K562 (cell line): Measurements from ENCODE around the gene KRT76. TPM values are rescaled to one million over a fixed set of nuclear protein-coding genes. Genes with fewer than 3 reads are reported as not detected.

Source experiments
- ATAC-seq: fragments of 200-7000 bp; cut with Tn5 transposase; 3 replicates; pipeline ENCODE4 v1.9.1; 2020; ENCODE audit warnings: moderate library complexity
- BruUV-seq: library from RNA; stranded (reverse); fragments of 400-500 nt; replicated peaks from 2 replicates; lab custom pipeline; 2021; lab: Mats Ljungman, UMichigan
- CTCF ChIA-PET: fragments of 300-600 bp; formaldehyde crosslinking; extraction: SDS; loops from one replicate; lab custom pipeline; 2021; ENCODE audit warnings: low intra/inter-chr PET ratio; lab: Yijun Ruan, JAX
- POLR2A ChIA-PET: fragments of 300-600, 350-650 bp; sonication (Branson Sonifier 250); formaldehyde crosslinking; extraction: SDS; loops from one replicate; lab custom pipeline; 2021; ENCODE audit warnings: antibody characterized with exemption, inconsistent platforms; lab: Yijun Ruan, JAX
- DNase-seq, 4 experiments: peaks; one replicate each; pipeline versions ENCODE4 v3.0.0 to v3.0.0-alpha.2; 2011 to 2018; ENCODE audit warnings: low spot score in 3 of 4, mixed read lengths in 3 of 4; ENCODE audit errors: extremely low read depth in 1 of 4
- FAIRE-seq: peaks from 2 replicates; lab custom pipeline; 2011; peaks lifted over from hg19 to GRCh38; lab: Jason Lieb, UNC
- H2AFZ ChIP-seq: 2 replicates; pipeline ENCODE4 v1.6.0; 2011; ENCODE audit warnings: low read depth, low read length, control low read depth, inconsistent platforms
- H3K27ac ChIP-seq: fragments of 200-600 bp; 3 replicates; pipeline ENCODE4 v1.8.0; 2011; ENCODE audit warnings: low read depth, mild to moderate bottlenecking, control low read depth, inconsistent platforms, low read length, moderate library complexity, mixed read lengths; ENCODE audit errors: extremely low read depth
- H3K27me3 ChIP-seq, 2 experiments: fragments of 300-600 bp in 1 of 2; 2 replicates in 1 of 2; 3 replicates in 1 of 2; pipeline versions ENCODE4 v1.6.0 to v1.8.0; 2011; ENCODE audit warnings: inconsistent platforms in 2 of 2, low read length in 2 of 2, mild to moderate bottlenecking in 1 of 2, mixed read lengths in 1 of 2, moderate library complexity in 1 of 2; ENCODE audit not compliant: control insufficient read depth in 2 of 2, insufficient read depth in 2 of 2
- H3K36me3 ChIP-seq: fragments of 300-600 bp; 3 replicates; pipeline ENCODE4 v1.8.0; 2011; ENCODE audit warnings: mild to moderate bottlenecking, low read length, inconsistent platforms; ENCODE audit not compliant: control insufficient read depth, insufficient read depth
- H3K4me1 ChIP-seq, 2 experiments: fragments of 200-600 bp in 1 of 2; replicated peaks in 1 of 2; 2 replicates in 1 of 2; 3 replicates in 1 of 2; pipeline versions ENCODE4 v1.5.1 to v1.8.0; 2011; ENCODE audit warnings: inconsistent platforms in 2 of 2, low read length in 2 of 2, mild to moderate bottlenecking in 1 of 2, mixed read lengths in 1 of 2, moderate library complexity in 1 of 2; ENCODE audit not compliant: control insufficient read depth in 2 of 2, insufficient read depth in 2 of 2
- H3K4me2 ChIP-seq: 2 replicates; pipeline ENCODE4 v1.6.1; 2011; ENCODE audit warnings: low read length, control low read depth, inconsistent platforms, mixed read lengths; ENCODE audit not compliant: insufficient read depth
- H3K4me3 ChIP-seq: fragments of 200-600 bp; sonication (generic), shearing (Covaris generic); 2 replicates; pipeline ENCODE4 v1.5.1; 2016; ENCODE audit warnings: control low read depth, inconsistent platforms
- H3K79me2 ChIP-seq: fragments of 200-600 bp; 3 replicates; pipeline ENCODE4 v1.8.0; 2011; ENCODE audit warnings: low read length, inconsistent platforms; ENCODE audit not compliant: control insufficient read depth, insufficient read depth
- H3K9ac ChIP-seq, 2 experiments: 2 replicates each; pipeline versions ENCODE4 v1.6.0 to v1.6.1; 2011; ENCODE audit warnings: low read depth in 2 of 2, low read length in 2 of 2, control low read depth in 1 of 2, inconsistent platforms in 1 of 2, mild to moderate bottlenecking in 1 of 2, mixed read lengths in 1 of 2; ENCODE audit not compliant: insufficient read depth in 1 of 2
- H3K9me1 ChIP-seq: one replicate; pipeline ENCODE4 v1.6.0; 2011; ENCODE audit warnings: inconsistent platforms, mild to moderate bottlenecking, low read length, moderate library complexity; ENCODE audit not compliant: control insufficient read depth, insufficient read depth
- H3K9me3 ChIP-seq: replicated peaks from 2 replicates; pipeline ENCODE4 v1.5.1; 2011; ENCODE audit warnings: low read depth, low read length, inconsistent platforms; ENCODE audit not compliant: control insufficient read depth, insufficient read depth
- H4K20me1 ChIP-seq: replicated peaks from 2 replicates; pipeline ENCODE4 v1.6.1; 2011; ENCODE audit warnings: low read length, inconsistent platforms, mixed read lengths; ENCODE audit not compliant: control insufficient read depth, insufficient read depth
- BCOR ChIP-seq: fragments of 450-650 bp; IDR thresholded peaks from 2 replicates; pipeline ENCODE4 v1.6.1; 2016
- BHLHE40 ChIP-seq: IDR thresholded peaks from 2 replicates; pipeline ENCODE4 v1.6.1; 2011; ENCODE audit warnings: low read length, improper control_type of control experiment
- ESRRB ChIP-seq: fragments of 250-450 bp; sonication (Bioruptor Pico); IDR thresholded peaks from 2 replicates; pipeline ENCODE4 v1.5.0; 2020; ENCODE audit warnings: mild to moderate bottlenecking, moderate library complexity, borderline replicate concordance
- FOXA1 ChIP-seq: fragments of 450-650 bp; IDR thresholded peaks from 2 replicates; pipeline ENCODE4 v1.6.1; 2016; ENCODE audit warnings: mild to moderate bottlenecking, borderline replicate concordance
- HNRNPK ChIP-seq: fragments of 200-400 bp; formaldehyde crosslinking; IDR thresholded peaks from one replicate; pipeline ENCODE4 v1.6.1; 2018; ENCODE audit warnings: mild to moderate bottlenecking, low read depth, low read length; ENCODE audit not compliant: poor library complexity, severe bottlenecking
- ID3 ChIP-seq, 2 experiments: fragments of 250-450 bp in 1 of 2; fragments of 450-650 bp in 1 of 2; sonication (Bioruptor Pico) in 1 of 2; IDR thresholded peaks; 2 replicates each; pipeline versions ENCODE4 v1.6.1 to v1.8.0; 2016 to 2021; ENCODE audit warnings: mild to moderate bottlenecking in 2 of 2, moderate library complexity in 2 of 2, missing compliant biosample characterization in 1 of 2, missing genetic modification characterization in 1 of 2
- KLF16 ChIP-seq: IDR thresholded peaks from 2 replicates; pipeline ENCODE4 v1.6.1; 2016; ENCODE audit warnings: antibody characterized with exemption
- NCOA6 ChIP-seq: fragments of 450-650 bp; IDR thresholded peaks from 2 replicates; pipeline ENCODE4 v1.6.1; 2017; ENCODE audit warnings: mild to moderate bottlenecking
- NR2C1 ChIP-seq, 2 experiments: fragments of 450-650 bp; IDR thresholded peaks; 2 replicates each; pipeline ENCODE4 v1.6.1; 2017; ENCODE audit warnings: mild to moderate bottlenecking in 2 of 2, antibody characterized with exemption in 1 of 2, inconsistent platforms in 1 of 2, missing compliant biosample characterization in 1 of 2, missing genetic modification characterization in 1 of 2
- PKNOX1 ChIP-seq: fragments of 450-650 bp; IDR thresholded peaks from 2 replicates; pipeline ENCODE4 v1.6.1; 2016
- ZFP30 ChIP-seq: fragments of 250-450 bp; sonication (Bioruptor Pico); IDR thresholded peaks from 2 replicates; pipeline ENCODE4 v1.8.0; 2022; ENCODE audit warnings: moderate library complexity, mild to moderate bottlenecking, inconsistent platforms, borderline replicate concordance
- ZFP36 ChIP-seq: fragments of 150-350 bp; IDR thresholded peaks from 2 replicates; pipeline ENCODE4 v1.6.1; 2018; ENCODE audit warnings: low read length, low read depth; ENCODE audit not compliant: partially characterized antibody
- ZNF232 ChIP-seq: sonication (generic); formaldehyde crosslinking; IDR thresholded peaks from 2 replicates; pipeline ENCODE4 v1.8.0; 2022; ENCODE audit warnings: mild to moderate bottlenecking, missing genetic modification reagents
- ZNF589 ChIP-seq: fragments of 200-800 bp; sonication (Bioruptor generic); IDR thresholded peaks from 2 replicates; pipeline ENCODE4 v1.6.1; 2016; ENCODE audit warnings: low read depth, missing genetic modification characterization, missing compliant biosample characterization
- ZNF707 ChIP-seq: fragments of 250-450 bp; sonication (Bioruptor Pico); conservative IDR thresholded peaks from 2 replicates; pipeline ENCODE4 v1.8.0; 2022; ENCODE audit warnings: inconsistent platforms, mild to moderate bottlenecking, moderate library complexity
- WGBS: fragments of 100-300 bp; shearing (Covaris generic); methylation state at CpG from one replicate; pipeline ENCODE4 v1.1.6; 2016; ENCODE audit warnings: low coverage, mixed read lengths; ENCODE audit not compliant: insufficient coverage; ENCODE audit errors: missing lambda C conversion rate; 5-methylcytosine and 5-hydroxymethylcytosine counted together
- in situ Hi-C: fragments of 300-500 bp; cut with MboI; formaldehyde crosslinking; loops from 4 replicates; pipeline ENCODE4 v1.15.0; 2018; ENCODE audit warnings: inconsistent platforms, mixed read lengths
- intact Hi-C: fragments of 100-400 bp; cut with micrococcal nuclease; formaldehyde crosslinking; loops from 2 replicates; pipeline ENCODE4 v1.14.2; 2022
- polyA plus RNA-seq, 8 experiments: library from polyadenylated mRNA; depleted of rRNA in 4 of 8; stranded (reverse) in 5 of 8; unstranded in 3 of 8; fragments of >200 nt; fragmentation: Nextera tagmentation in 2 of 8; fragmentation: Illumina TruSeq in 1 of 8; extraction: Ambion mirVana in 2 of 8; extraction: Trizol in 1 of 8; gene quantifications; 2 replicates each; pipeline versions ENCODE4 v1.2.1 to v1.2.3, GENCODE V29; 2011 to 2014; ENCODE audit warnings: inconsistent platforms in 1 of 8, missing spikeins in 1 of 8
- total RNA-seq, 7 experiments: library from RNA; depleted of rRNA in 6 of 7; stranded (reverse); fragments of >200 nt in 6 of 7; fragmentation: Illumina TruSeq in 2 of 7; extraction: Trizol in 2 of 7; gene quantifications; 2 replicates each; pipeline versions ENCODE4 v1.2.1 to v1.2.3, GENCODE V29; 2011 to 2021; ENCODE audit warnings: low replicate concordance in 1 of 7

Gene KRT76
- total and polyA plus RNA-seq, 9 of the 15 experiments (the other 6 are each of a cell fraction or from before 2014, with no cell fraction given), result not detected

- H3K36me3 ChIP-seq, result no peaks in the 10 kb centered on the region
- no peak for DNase-seq
- no peaks in the 10 kb centered on the region; a peak in 2 of 5 replicates for H3K4me1 ChIP-seq
- no peak overlapping the region for H3K9ac ChIP-seq
- no peak overlapping the region for H2AFZ ChIP-seq
- no peak overlapping the region for H3K27ac ChIP-seq
- WGBS, result 3% methylated on average over 7 of the region's 7 CpGs
- POLR2A ChIA-PET, result interaction anchor here (0.6 to 1.1 kb wide), 3 partner anchors 13 to 252 kb away, joined by 3 to 5 read pairs (median 3); no protein-coding TSS in a partner anchor
- BruUV-seq, result no TSS peak
- H4K20me1 ChIP-seq, result no peaks in the 10 kb centered on the region; the same call in 1 of the 2 replicates
- no peaks in the 10 kb centered on the region for H3K79me2 ChIP-seq
- CTCF ChIA-PET, result interaction anchor here (0.6 kb wide), 1 partner anchor 19 kb away, joined by 3 read pairs; no protein-coding TSS in a partner anchor
- FAIRE-seq, result no peak
- no peak overlapping the region for H3K4me3 ChIP-seq
- peaks cover 22 to 72% of the 10 kb centered on the region in 2 experiments; a peak in 4 of 5 replicates for H3K27me3 ChIP-seq
- no peaks in the 10 kb centered on the region for H3K9me3 ChIP-seq
- no peaks in the 10 kb centered on the region for H3K9me1 ChIP-seq
- intact Hi-C loops, result no loop called here
- in situ Hi-C loops, result no loop called here
- no peak for ATAC-seq
- no peak overlapping the region for H3K4me2 ChIP-seq
- TF ChIP-seq ZFP36 (peak; percentile 71), NR2C1 (IDR thresholded peaks at IDR 0.05) (no peak), NR2C1 (tag; IDR thresholded peaks at IDR 0.05) (no peak), PKNOX1 (no peak), BCOR (peak; percentile 64), ZNF232 (CRISPR knock-in tag) (no peak), NCOA6 (no peak), ZFP30 (CRISPR knock-in tag) (no peak), BHLHE40 (no peak), KLF16 (no peak), ZNF589 (CRISPR knock-in tag) (no peak), ESRRB (CRISPR knock-in tag) (no peak), ID3 (CRISPR knock-in tag; IDR thresholded peaks at IDR 0.05) (no peak), ID3 (tag; IDR thresholded peaks at IDR 0.05) (no peak), FOXA1 (no peak), ZNF707 (CRISPR knock-in tag) (no peak), HNRNPK (no peak)
Measured at GRCh38 chr12:52819731-52820510, 42.8 kb upstream of the KRT76 start.
